NCI-H187 treated with DMSO at 0.1 percent for 48 hours (cell line): ENCODE measurements around the gene REX1BD.
"Not testable (repeated sequence)": the region's sequence is repeated elsewhere in the genome, so short reads cannot be mapped to it uniquely, and the experiment has no call there.

Source experiments
- DNase-seq: peaks from one replicate; lab custom pipeline; 2025; lab: John Stamatoyannopoulos, UW

Gene REX1BD

GRCh38 chr19:18588611-18589379 lies at the start of gene REX1BD:
REX1BD (plus strand) TSS chr19:18588798; CDS start chr19:18588802, 4 bp downstream.
- no peak for DNase-seq

GRCh38 chr19:18539372-18539771 lies 49.2 kb upstream of the REX1BD start:
- DNase-seq: no peak

GRCh38 chr19:18540200-18540599 lies 48.4 kb upstream of the REX1BD start:
- DNase-seq: not testable (repeated sequence)

- no peak for DNase-seq
Observed at GRCh38 chr19:18541258-18541991, 47.2 kb upstream of the REX1BD start.

GRCh38 chr19:18541992-18542940 lies 46.3 kb upstream of the REX1BD start:
- DNase-seq: no peak

GRCh38 chr19:18542941-18543813 lies 45.4 kb upstream of the REX1BD start, which contains the start of gene FKBP8:
FKBP8 (minus strand) TSS chr19:18543573; CDS start chr19:18541970, 1,603 bp downstream.
- no peak for DNase-seq

GRCh38 chr19:18543814-18544475 lies 44.7 kb upstream of the REX1BD start:
- DNase-seq: no peak

- DNase-seq: no peak
Observed at GRCh38 chr19:18551631-18552030, 37.0 kb upstream of the REX1BD start.

GRCh38 chr19:18557411-18558201 lies 31.0 kb upstream of the REX1BD start, which contains the start of gene KXD1:
KXD1 (plus strand) TSS chr19:18557870; CDS start chr19:18562057, 4,187 bp downstream.
- DNase-seq: peak; percentile 70

GRCh38 chr19:18558202-18558555 lies 30.4 kb upstream of the REX1BD start:
- no peak for DNase-seq

- no peak for DNase-seq
Observed at GRCh38 chr19:18558604-18559003, 30.0 kb upstream of the REX1BD start.

GRCh38 chr19:18559685-18560084 lies 28.9 kb upstream of the REX1BD start:
- DNase-seq: no peak

GRCh38 chr19:18562086-18562485 lies 26.5 kb upstream of the REX1BD start:
- DNase-seq: no peak

- no peak for DNase-seq
Observed at GRCh38 chr19:18566953-18567352, 21.6 kb upstream of the REX1BD start.

- DNase-seq: no peak
Observed at GRCh38 chr19:18568367-18568766, 20.2 kb upstream of the REX1BD start.

- DNase-seq: peak; percentile 76
Observed at GRCh38 chr19:18571564-18572344, 16.8 kb upstream of the REX1BD start, which contains the start of gene UBA52. UBA52 (plus strand) TSS chr19:18571857; CDS start chr19:18573301, 1,444 bp downstream.

GRCh38 chr19:18574691-18575291 lies 13.8 kb upstream of the REX1BD start:
- no peak for DNase-seq

GRCh38 chr19:18576383-18576782 lies 12.2 kb upstream of the REX1BD start:
- no peak for DNase-seq
